Left ventricle myocardium inferior (tissue), 1 donor: ENCODE results near the gene PSMD3. TPM values are rescaled to one million over a fixed set of nuclear protein-coding genes. Genes with fewer than 3 reads are reported as not detected.
A peak's percentile ranks its signal among the peaks of the same experiment; 100 is the strongest.

ENCODE experiments used
- DNase-seq: peaks from one replicate; pipeline ENCODE4 v3.0.0-alpha.2; 2020
- H3K27ac ChIP-seq: fragments of 200-600 bp; replicated peaks from 2 replicates; pipeline ENCODE4 v1.8.0; 2021
- H3K27me3 ChIP-seq: fragments of 200-600 bp; 2 replicates; pipeline ENCODE4 v1.8.0; 2021; ENCODE audit warnings: low read depth
- H3K36me3 ChIP-seq: fragments of 200-600 bp; 2 replicates; pipeline ENCODE4 v1.8.0; 2021
- H3K4me1 ChIP-seq: fragments of 200-600 bp; 2 replicates; pipeline ENCODE4 v1.8.0; 2021
- H3K4me3 ChIP-seq: fragments of 200-600 bp; 2 replicates; pipeline ENCODE4 v1.8.0; 2021; ENCODE audit warnings: mild to moderate bottlenecking, moderate library complexity
- H3K9me3 ChIP-seq: fragments of 200-600 bp; replicated peaks from 2 replicates; pipeline ENCODE4 v1.8.0; 2021
- intact Hi-C: fragments of 100-400 bp; cut with micrococcal nuclease; formaldehyde crosslinking; loops from one replicate; pipeline ENCODE4 v1.11.0; 2022
- total RNA-seq: library from RNA; stranded (reverse); fragmentation: NEBNext Ultra II Directional; extraction: Animal tissue kit (Norgen Biotek cat#: 25700); gene quantifications from one replicate; pipeline ENCODE4 v1.2.1, GENCODE V29; 2021
- TF ChIP-seq, protein P1 (sequence below): fragments of 200-600 bp; IDR thresholded peaks from 2 replicates; pipeline ENCODE4 v1.8.0; 2021; ENCODE audit warnings: antibody characterized with exemption, mild to moderate bottlenecking, borderline replicate concordance
- donor health status: DM: no; HTN: yes; CAD: no; lungs with severe emphysema.

Gene PSMD3
- total RNA-seq, 1 donor from 2014 or later, result 86.7 TPM

GRCh38 chr17:39974433-39974832, 6.2 kb upstream of the PSMD3 start:
- intact Hi-C loops, result no loop called here
- Histone ChIP-seq H3K36me3 (no peaks in the 10 kb centered on the region), H3K9me3 (no peaks in the 10 kb centered on the region), H3K4me3 (no peak overlapping the region), H3K27ac (no peak overlapping the region), H3K4me1 (no peaks in the 10 kb centered on the region), H3K27me3 (peaks cover 85% of the 10 kb centered on the region)
- TF ChIP-seq, protein P1, sequence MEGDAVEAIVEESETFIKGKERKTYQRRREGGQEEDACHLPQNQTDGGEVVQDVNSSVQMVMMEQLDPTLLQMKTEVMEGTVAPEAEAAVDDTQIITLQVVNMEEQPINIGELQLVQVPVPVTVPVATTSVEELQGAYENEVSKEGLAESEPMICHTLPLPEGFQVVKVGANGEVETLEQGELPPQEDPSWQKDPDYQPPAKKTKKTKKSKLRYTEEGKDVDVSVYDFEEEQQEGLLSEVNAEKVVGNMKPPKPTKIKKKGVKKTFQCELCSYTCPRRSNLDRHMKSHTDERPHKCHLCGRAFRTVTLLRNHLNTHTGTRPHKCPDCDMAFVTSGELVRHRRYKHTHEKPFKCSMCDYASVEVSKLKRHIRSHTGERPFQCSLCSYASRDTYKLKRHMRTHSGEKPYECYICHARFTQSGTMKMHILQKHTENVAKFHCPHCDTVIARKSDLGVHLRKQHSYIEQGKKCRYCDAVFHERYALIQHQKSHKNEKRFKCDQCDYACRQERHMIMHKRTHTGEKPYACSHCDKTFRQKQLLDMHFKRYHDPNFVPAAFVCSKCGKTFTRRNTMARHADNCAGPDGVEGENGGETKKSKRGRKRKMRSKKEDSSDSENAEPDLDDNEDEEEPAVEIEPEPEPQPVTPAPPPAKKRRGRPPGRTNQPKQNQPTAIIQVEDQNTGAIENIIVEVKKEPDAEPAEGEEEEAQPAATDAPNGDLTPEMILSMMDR, result no peak
- no peak for DNase-seq

DNA sequence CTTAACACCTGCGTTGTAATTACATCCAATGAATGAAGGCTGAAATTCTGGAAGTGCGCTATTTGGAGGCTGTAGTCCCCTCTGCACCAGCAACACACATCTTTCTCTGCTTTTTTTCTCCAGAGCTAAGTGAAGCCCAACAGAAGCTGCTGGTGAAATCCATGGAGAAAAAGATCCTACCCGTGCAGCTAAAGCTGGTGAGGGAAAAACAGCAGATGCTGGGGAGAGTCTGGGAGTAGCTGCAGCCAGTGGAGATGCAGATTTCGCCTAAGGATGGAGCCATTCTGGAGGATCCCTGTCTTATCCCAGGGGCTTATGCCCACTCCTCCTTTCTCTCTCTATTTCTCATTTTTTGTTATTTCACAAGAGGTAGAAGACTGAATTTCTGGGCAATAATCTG, 4.8 kb upstream of the PSMD3 start:
- intact Hi-C loops, result no loop called here

DNA sequence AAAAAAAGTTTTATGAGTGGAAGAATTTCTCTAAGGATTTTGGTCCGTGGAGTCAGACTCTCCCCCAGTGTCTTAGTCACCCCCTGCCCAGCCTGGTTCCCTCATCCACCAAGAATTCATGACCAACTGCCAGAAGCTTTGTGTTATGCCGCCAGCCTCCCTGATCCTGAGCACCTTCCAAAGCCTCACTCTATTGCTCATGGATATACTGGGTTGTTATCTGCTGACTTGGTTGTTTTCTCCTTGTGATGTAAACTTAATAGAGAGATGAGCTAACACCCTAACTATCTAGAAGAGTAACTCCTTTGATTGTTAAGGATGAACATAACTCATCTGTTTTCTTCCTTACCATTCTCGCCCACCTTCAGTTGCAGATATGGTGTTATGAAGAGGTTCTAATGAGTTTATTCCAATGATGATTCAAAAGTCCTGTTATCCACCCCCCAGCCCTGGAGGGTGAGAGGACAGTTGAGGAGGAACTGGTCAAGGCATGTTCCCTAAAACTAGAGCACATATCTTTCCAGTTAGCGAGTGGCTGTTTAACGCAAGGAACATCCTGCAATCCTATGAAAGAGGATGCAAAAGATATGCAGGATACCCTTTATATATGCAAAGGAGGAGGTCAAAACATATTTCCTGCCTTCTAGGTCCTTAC, 1.5 kb upstream of the PSMD3 start:
- no peak overlapping the region for H3K4me3 ChIP-seq
- H3K27ac ChIP-seq, result no peak overlapping the region
- peaks cover 44% of the 10 kb centered on the region for H3K27me3 ChIP-seq
- H3K4me1 ChIP-seq, result peaks cover 37% of the 10 kb centered on the region
- H3K9me3 ChIP-seq, result no peaks in the 10 kb centered on the region
- H3K36me3 ChIP-seq, result peaks cover 2% of the 10 kb centered on the region
- TF ChIP-seq, protein P1, result no peak
- intact Hi-C loops, result no loop called here
- no peak for DNase-seq

More for the DNA sequence above, 4.8 kb upstream of the PSMD3 start:
- H3K9me3 ChIP-seq, result no peaks in the 10 kb centered on the region
- H3K4me1 ChIP-seq, result peaks cover 8% of the 10 kb centered on the region
- H3K27ac ChIP-seq, result no peak overlapping the region
- H3K27me3 ChIP-seq, result peaks cover 74% of the 10 kb centered on the region
- DNase-seq, result no peak
- no peak overlapping the region for H3K4me3 ChIP-seq
- H3K36me3 ChIP-seq, result no peaks in the 10 kb centered on the region
- TF ChIP-seq, protein P1, result no peak

DNA sequence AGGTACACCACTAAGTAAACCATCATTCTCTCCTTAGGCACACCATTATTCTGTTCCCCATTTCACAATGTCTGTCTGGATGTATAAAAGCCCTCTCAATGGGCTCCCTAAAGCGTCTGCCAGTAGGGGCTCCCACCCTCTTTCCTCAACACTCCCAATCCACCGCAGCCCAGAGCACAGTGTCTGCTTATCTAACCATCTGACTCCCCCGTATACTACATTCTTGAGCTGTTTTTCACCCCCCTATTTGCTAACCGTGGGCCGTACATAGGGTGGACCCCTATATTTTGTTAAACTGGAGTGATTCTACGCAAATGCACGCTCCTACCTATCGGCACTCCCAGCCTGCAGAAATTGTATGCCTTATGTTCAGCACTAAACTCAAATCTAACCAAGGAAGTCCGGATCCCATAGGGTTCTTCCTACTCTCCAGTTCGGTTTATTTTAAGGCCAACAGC, 685 bp upstream of the PSMD3 start:
- Histone ChIP-seq H3K4me1 (peaks cover 37% of the 10 kb centered on the region), H3K27me3 (peaks cover 36% of the 10 kb centered on the region), H3K27ac (peak overlapping the region; percentile 93), H3K4me3 (peak overlapping the region; percentile 92), H3K9me3 (no peaks in the 10 kb centered on the region), H3K36me3 (peaks cover 10% of the 10 kb centered on the region)
- intact Hi-C loops, result no loop called here
- DNase-seq, result no peak
- TF ChIP-seq, protein P1, result no peak

DNA sequence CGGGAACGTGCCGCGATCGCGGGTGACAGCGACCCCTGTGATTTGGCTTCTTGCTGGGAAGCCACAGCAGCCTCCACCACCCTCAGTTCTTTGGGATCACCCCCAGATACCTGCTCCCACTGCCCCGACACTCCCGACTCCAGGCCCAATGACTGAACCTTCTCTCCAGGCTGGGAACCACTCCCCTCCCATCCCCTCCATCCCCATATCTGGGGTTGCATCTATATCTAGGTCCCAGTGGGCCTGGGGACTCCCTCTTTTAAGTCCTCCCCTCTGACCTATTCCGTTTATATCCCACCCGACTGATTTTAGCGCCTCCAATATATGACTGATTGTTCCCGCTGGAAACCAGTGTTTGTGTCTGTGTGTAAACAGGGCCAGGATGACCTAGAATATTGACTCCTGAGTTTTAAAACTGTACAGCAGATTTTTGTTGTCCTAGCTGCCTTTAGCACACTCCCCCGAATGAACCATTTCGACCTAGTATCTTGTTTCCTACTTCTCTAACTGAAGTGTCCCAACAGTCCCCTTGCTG, 667 bp downstream of the PSMD3 start:
- Histone ChIP-seq H3K4me3 (peak overlapping the region; percentile 92), H3K4me1 (peaks cover 37% of the 10 kb centered on the region), H3K9me3 (no peaks in the 10 kb centered on the region), H3K27me3 (peaks cover 26% of the 10 kb centered on the region), H3K36me3 (peaks cover 23% of the 10 kb centered on the region), H3K27ac (peak overlapping the region; percentile 93)
- TF ChIP-seq, protein P1, result no peak
- DNase-seq, result no peak
- intact Hi-C loops, result no loop called here
